Fibroblast of pulmonary artery (primary cell): ENCODE data around the gene ACACA.

ENCODE experiments used
- DNase-seq: peaks from one replicate; pipeline ENCODE4 v3.0.0-alpha.2; 2010; ENCODE audit warnings: low read depth
- H3K4me3 ChIP-seq: replicated peaks from 2 replicates; pipeline ENCODE4 v1.5.1; 2011; ENCODE audit warnings: low read depth, mild to moderate bottlenecking, control low read depth, low read length, moderate library complexity
- CTCF ChIP-seq: IDR thresholded peaks from 2 replicates; pipeline ENCODE4 v1.5.1; 2011; ENCODE audit warnings: mild to moderate bottlenecking, control low read depth, low read length, inconsistent platforms; ENCODE audit errors: missing control alignments

Gene ACACA

GRCh38 chr17:37340804-37341203, 65.8 kb downstream of the ACACA start:
- DNase-seq: no peak
- TF ChIP-seq CTCF: no peak
- H3K4me3 ChIP-seq: no peak overlapping the region

- DNase-seq: peak; percentile 10
- H3K4me3 ChIP-seq: no peak overlapping the region
- no peak for TF ChIP-seq CTCF
Observed at GRCh38 chr17:37339321-37339720, 67.3 kb downstream of the ACACA start.

GRCh38 chr17:37338847-37339246, 67.8 kb downstream of the ACACA start:
- H3K4me3 ChIP-seq: no peak overlapping the region
- DNase-seq: no peak
- no peak for TF ChIP-seq CTCF

GRCh38 chr17:37327341-37328090, 79.1 kb downstream of the ACACA start:
- peak; percentile 82 for DNase-seq
- TF ChIP-seq CTCF: no peak
- no peak overlapping the region for H3K4me3 ChIP-seq

- H3K4me3 ChIP-seq: no peak overlapping the region
- TF ChIP-seq CTCF: no peak
- DNase-seq: no peak
Observed at GRCh38 chr17:37322826-37323561, 83.6 kb downstream of the ACACA start.

GRCh38 chr17:37322106-37322505, 84.5 kb downstream of the ACACA start:
- no peak for TF ChIP-seq CTCF
- DNase-seq: no peak
- H3K4me3 ChIP-seq: no peak overlapping the region
